ENCODE measurements around the gene NCAM1.

- TF ChIP-seq CTCF (IDR thresholded peaks at IDR 0.05) (no peak), POLR2AphosphoS5 (IDR thresholded peaks at IDR 0.05) (no peak)
Measured at GRCh38 chr11:112961751-112962578, 745 bp downstream of the NCAM1 start.
